ENCODE measurements around the gene MAN2B2.

DNA sequence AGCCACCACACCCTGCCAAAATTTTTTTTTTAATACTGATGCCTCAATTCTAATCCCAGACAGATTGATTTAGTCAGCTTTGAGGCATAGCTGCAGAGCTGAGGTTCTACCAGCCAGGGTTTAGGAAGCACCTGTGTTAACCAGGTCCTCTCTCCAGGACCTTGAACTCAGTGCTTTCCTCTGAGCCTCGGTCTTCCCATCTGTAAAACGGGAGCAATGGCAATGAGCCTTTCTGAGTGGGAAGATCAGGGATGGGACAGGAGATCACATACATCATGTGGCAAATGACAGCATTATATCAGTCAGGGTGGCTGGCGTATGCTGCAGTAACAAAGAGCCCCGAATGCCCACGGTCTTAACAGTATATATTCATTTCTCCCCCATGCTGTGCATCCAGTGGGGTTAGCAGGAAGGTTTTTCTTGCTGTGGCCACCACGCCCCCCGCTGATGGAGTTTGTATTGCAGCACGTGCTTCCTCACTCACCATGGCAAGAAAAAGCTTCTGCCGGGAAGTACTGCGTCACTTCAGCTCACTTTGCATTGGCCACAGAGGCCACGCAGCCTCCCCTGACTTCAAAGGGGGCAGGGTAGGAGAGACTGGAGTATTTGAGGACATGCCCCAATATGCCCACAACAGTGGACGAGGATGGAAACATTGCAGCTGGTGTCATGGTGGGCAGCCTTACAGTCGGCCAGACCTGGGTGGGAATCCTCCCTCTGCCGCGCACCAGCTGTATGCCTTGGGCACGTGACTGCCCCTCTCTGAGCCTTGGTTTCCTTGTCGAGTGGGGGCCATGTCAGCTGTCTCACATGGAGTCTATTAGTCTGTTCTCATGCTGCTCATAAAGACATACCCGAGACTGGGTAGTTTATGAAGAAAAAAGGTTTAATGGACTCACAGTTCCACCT is 41.4 kb downstream of the MAN2B2 start:
- TF ChIP-seq, protein P1, sequence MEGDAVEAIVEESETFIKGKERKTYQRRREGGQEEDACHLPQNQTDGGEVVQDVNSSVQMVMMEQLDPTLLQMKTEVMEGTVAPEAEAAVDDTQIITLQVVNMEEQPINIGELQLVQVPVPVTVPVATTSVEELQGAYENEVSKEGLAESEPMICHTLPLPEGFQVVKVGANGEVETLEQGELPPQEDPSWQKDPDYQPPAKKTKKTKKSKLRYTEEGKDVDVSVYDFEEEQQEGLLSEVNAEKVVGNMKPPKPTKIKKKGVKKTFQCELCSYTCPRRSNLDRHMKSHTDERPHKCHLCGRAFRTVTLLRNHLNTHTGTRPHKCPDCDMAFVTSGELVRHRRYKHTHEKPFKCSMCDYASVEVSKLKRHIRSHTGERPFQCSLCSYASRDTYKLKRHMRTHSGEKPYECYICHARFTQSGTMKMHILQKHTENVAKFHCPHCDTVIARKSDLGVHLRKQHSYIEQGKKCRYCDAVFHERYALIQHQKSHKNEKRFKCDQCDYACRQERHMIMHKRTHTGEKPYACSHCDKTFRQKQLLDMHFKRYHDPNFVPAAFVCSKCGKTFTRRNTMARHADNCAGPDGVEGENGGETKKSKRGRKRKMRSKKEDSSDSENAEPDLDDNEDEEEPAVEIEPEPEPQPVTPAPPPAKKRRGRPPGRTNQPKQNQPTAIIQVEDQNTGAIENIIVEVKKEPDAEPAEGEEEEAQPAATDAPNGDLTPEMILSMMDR (IDR thresholded peaks at IDR 0.05) = no peak
- no peak for TF ChIP-seq POLR2A (IDR thresholded peaks at IDR 0.05)
